Measurements from ENCODE around the gene ROBO1.

The ROBO1 gene

GRCh38 chr3:78857494-78858111, 910.2 kb downstream of the ROBO1 start:
- DNase-seq = no peak

GRCh38 chr3:78856164-78856563, 911.6 kb downstream of the ROBO1 start:
- DNase-seq = no peak

GRCh38 chr3:78855190-78855589, 912.6 kb downstream of the ROBO1 start:
- DNase-seq = no peak

- no peak for DNase-seq
These were observed 919.2 kb downstream of the ROBO1 start for GRCh38 chr3:78848392-78849288.

GRCh38 chr3:78847603-78848002, 920.2 kb downstream of the ROBO1 start:
- DNase-seq = no peak

- DNase-seq = no peak
These were observed 920.6 kb downstream of the ROBO1 start for GRCh38 chr3:78847203-78847602.

GRCh38 chr3:78846718-78847117, 921.1 kb downstream of the ROBO1 start:
- DNase-seq = no peak

- DNase-seq = no peak
These were observed 922.2 kb downstream of the ROBO1 start for GRCh38 chr3:78845605-78846004.

GRCh38 chr3:78844307-78844706, 923.5 kb downstream of the ROBO1 start:
- no peak for DNase-seq

GRCh38 chr3:78839693-78840092, 928.1 kb downstream of the ROBO1 start:
- no peak for DNase-seq

GRCh38 chr3:78838362-78838761, 929.4 kb downstream of the ROBO1 start:
- DNase-seq = no peak

GRCh38 chr3:78834910-78835309, 932.9 kb downstream of the ROBO1 start:
- no peak for DNase-seq

- no peak for DNase-seq
These were observed 935.0 kb downstream of the ROBO1 start for GRCh38 chr3:78832785-78833204.

GRCh38 chr3:78831446-78831972, 936.3 kb downstream of the ROBO1 start:
- no peak for DNase-seq

GRCh38 chr3:78830470-78830869, 937.3 kb downstream of the ROBO1 start:
- no peak for DNase-seq

- DNase-seq = no peak
These were observed 940.2 kb downstream of the ROBO1 start for GRCh38 chr3:78827618-78828017.

GRCh38 chr3:78825858-78826215, 942.0 kb downstream of the ROBO1 start:
- no peak for DNase-seq

GRCh38 chr3:78825118-78825857, 942.5 kb downstream of the ROBO1 start:
- DNase-seq = no peak

- DNase-seq = no peak
These were observed 943.9 kb downstream of the ROBO1 start for GRCh38 chr3:78823859-78824258.

GRCh38 chr3:78823434-78823833, 944.4 kb downstream of the ROBO1 start:
- DNase-seq = no peak

- no peak for DNase-seq
These were observed 945.1 kb downstream of the ROBO1 start for GRCh38 chr3:78822726-78823125.

- no peak for DNase-seq
These were observed 947.3 kb downstream of the ROBO1 start for GRCh38 chr3:78820542-78820941.

Measured in nucleus accumbens (tissue), 56 donors.